H1 (cell line): Measurements from ENCODE around the gene ASPRV1. TPM values are rescaled to one million over a fixed set of nuclear protein-coding genes. Genes with fewer than 3 reads are reported as not detected.

Experiments used
- CTCF ChIA-PET: fragments of 300-600 bp; sonication (Branson Sonifier 250); formaldehyde crosslinking; loops from one replicate; lab custom pipeline; 2021; ENCODE audit not compliant: partially characterized antibody; lab: Charles Lee
- POLR2A ChIA-PET: fragments of 300-600 bp; sonication (Branson Sonifier 250); formaldehyde crosslinking; loops from one replicate; lab custom pipeline; 2021; ENCODE audit warnings: inconsistent platforms; ENCODE audit not compliant: partially characterized antibody; lab: Charles Lee
- DNase-seq, 2 experiments: peaks; one replicate each; pipeline versions ENCODE4 v3.0.0 to v3.0.0-alpha.2; 2010 to 2022; ENCODE audit warnings: low spot score in 2 of 2, low read depth in 1 of 2, mixed read lengths in 1 of 2
- FAIRE-seq: peaks from 2 replicates; lab custom pipeline; 2011; peaks lifted over from hg19 to GRCh38; lab: Jason Lieb, UNC
- H2AFZ ChIP-seq: 2 replicates; pipeline ENCODE4 v1.8.1; 2012; ENCODE audit warnings: low read length, inconsistent platforms
- H2AK5ac ChIP-seq: 2 replicates; pipeline ENCODE4 v1.6.1; 2013; ENCODE audit warnings: low read depth, low read length
- H2BK120ac ChIP-seq: replicated peaks from 2 replicates; pipeline ENCODE3; 2013; ENCODE audit warnings: low read depth, low read length, inconsistent platforms
- H2BK12ac ChIP-seq: 2 replicates; pipeline ENCODE4 v1.6.1; 2013; ENCODE audit warnings: low read depth, low read length
- H2BK15ac ChIP-seq: 2 replicates; pipeline ENCODE4 v1.6.1; 2013; ENCODE audit warnings: low read length
- H2BK20ac ChIP-seq: 2 replicates; pipeline ENCODE4 v1.6.1; 2013; ENCODE audit warnings: low read length
- H2BK5ac ChIP-seq: 2 replicates; pipeline ENCODE4 v1.6.1; 2013; ENCODE audit warnings: low read depth, low read length
- H3K14ac ChIP-seq: 2 replicates; pipeline ENCODE4 v1.6.1; 2013; ENCODE audit warnings: inconsistent platforms; ENCODE audit not compliant: insufficient read length
- H3K18ac ChIP-seq: 2 replicates; pipeline ENCODE4 v1.6.1; 2013; ENCODE audit warnings: low read length; ENCODE audit errors: extremely low read depth
- H3K23ac ChIP-seq: 2 replicates; pipeline ENCODE4 v1.6.1; 2013; ENCODE audit warnings: inconsistent platforms; ENCODE audit not compliant: insufficient read length
- H3K23me2 ChIP-seq: 2 replicates; pipeline ENCODE4 v1.6.1; 2013; ENCODE audit warnings: low read depth, low read length
- H3K27ac ChIP-seq: 2 replicates; pipeline ENCODE4 v1.6.1; 2011; ENCODE audit warnings: low read depth, low read length, inconsistent platforms
- H3K27me3 ChIP-seq, 4 experiments: replicated peaks in 1 of 4; 1 replicate in 1 of 4; 2 replicates in 3 of 4; pipeline versions ENCODE4 v1.6.1 to v1.8.1; 2011 to 2013; ENCODE audit warnings: low read length in 3 of 4, mild to moderate bottlenecking in 3 of 4, inconsistent platforms in 2 of 4, mixed read lengths in 2 of 4, moderate library complexity in 1 of 4; ENCODE audit not compliant: control insufficient read depth in 3 of 4, insufficient read depth in 3 of 4; ENCODE audit errors: extremely low read depth in 1 of 4
- H3K36me3 ChIP-seq, 4 experiments: 2 replicates each; pipeline versions ENCODE4 v1.6.1 to v1.8.1; 2011 to 2013; ENCODE audit warnings: mild to moderate bottlenecking in 4 of 4, low read length in 3 of 4, moderate library complexity in 2 of 4, control low read depth in 1 of 4, inconsistent platforms in 1 of 4; ENCODE audit not compliant: insufficient read depth in 4 of 4, control insufficient read depth in 2 of 4
- H3K4ac ChIP-seq: replicated peaks from 2 replicates; pipeline ENCODE3; 2013; ENCODE audit warnings: low read length, low read depth, mixed read lengths, inconsistent platforms; ENCODE audit not compliant: insufficient read length
- H3K4me1 ChIP-seq, 4 experiments: replicated peaks in 1 of 4; 1 replicate in 1 of 4; 2 replicates in 3 of 4; pipeline versions ENCODE4 v1.6.1 to v1.8.1; 2011 to 2013; ENCODE audit warnings: low read length in 3 of 4, inconsistent platforms in 2 of 4, mixed read lengths in 1 of 4; ENCODE audit not compliant: insufficient read depth in 4 of 4, control insufficient read depth in 3 of 4
- H3K4me2 ChIP-seq, 2 experiments: 2 replicates each; pipeline versions ENCODE4 v1.6.1 to v1.8.1; 2011 to 2013; ENCODE audit warnings: low read depth in 2 of 2, low read length in 2 of 2, control low read depth in 1 of 2, inconsistent platforms in 1 of 2, mild to moderate bottlenecking in 1 of 2; ENCODE audit not compliant: insufficient read depth in 1 of 2
- H3K4me3 ChIP-seq, 4 experiments: fragments of 200-600, 300-600 bp in 1 of 4; sonication (generic), shearing (Covaris generic), sonication (Bioruptor Twin) in 1 of 4; 2 replicates each; pipeline versions ENCODE4 v1.5.1 to v1.8.1; 2011 to 2016; ENCODE audit warnings: low read length in 4 of 4, low read depth in 3 of 4, control low read depth in 2 of 4, inconsistent platforms in 2 of 4, mild to moderate bottlenecking in 2 of 4, mixed read lengths in 1 of 4, moderate library complexity in 1 of 4; ENCODE audit not compliant: insufficient read depth in 2 of 4; ENCODE audit errors: extremely low read depth in 1 of 4
- H3K56ac ChIP-seq: replicated peaks from 2 replicates; pipeline ENCODE3; 2013; ENCODE audit warnings: low read depth, mild to moderate bottlenecking, mixed read lengths, low read length, inconsistent platforms; ENCODE audit not compliant: insufficient read length
- H3K79me1 ChIP-seq: 2 replicates; pipeline ENCODE4 v1.6.1; 2013; ENCODE audit warnings: low read depth, low read length, control low read depth
- H3K79me2 ChIP-seq, 2 experiments: 2 replicates each; pipeline versions ENCODE4 v1.6.1 to v1.8.1; 2012 to 2013; ENCODE audit warnings: low read length in 2 of 2, mild to moderate bottlenecking in 2 of 2, inconsistent platforms in 1 of 2; ENCODE audit not compliant: insufficient read depth in 2 of 2, control insufficient read depth in 1 of 2
- H3K9ac ChIP-seq, 4 experiments: replicated peaks in 1 of 4; 1 replicate in 1 of 4; 2 replicates in 3 of 4; pipeline versions ENCODE4 v1.6.1 to v1.8.1; 2011 to 2013; ENCODE audit warnings: low read depth in 3 of 4, low read length in 3 of 4, control low read depth in 2 of 4, mild to moderate bottlenecking in 2 of 4, moderate library complexity in 2 of 4, inconsistent platforms in 1 of 4; ENCODE audit errors: extremely low read depth in 1 of 4
- H3K9me3 ChIP-seq, 2 experiments: 2 replicates each; pipeline versions ENCODE4 v1.6.1 to v1.8.1; 2012 to 2013; ENCODE audit warnings: mild to moderate bottlenecking in 2 of 2, moderate library complexity in 2 of 2, control low read depth in 1 of 2, inconsistent platforms in 1 of 2, low read depth in 1 of 2, low read length in 1 of 2, mixed read lengths in 1 of 2; ENCODE audit not compliant: insufficient read depth in 2 of 2
- H4K20me1 ChIP-seq, 2 experiments: replicated peaks in 1 of 2; 2 replicates each; pipeline versions ENCODE3 to v1.8.1; 2011 to 2013; ENCODE audit warnings: inconsistent platforms in 2 of 2, low read length in 2 of 2, mild to moderate bottlenecking in 1 of 2; ENCODE audit not compliant: insufficient read depth in 2 of 2, control insufficient read depth in 1 of 2
- H4K5ac ChIP-seq: 2 replicates; pipeline ENCODE4 v1.6.1; 2013; ENCODE audit warnings: low read length, low read depth, mixed read lengths, inconsistent platforms; ENCODE audit not compliant: insufficient read length
- H4K8ac ChIP-seq: 2 replicates; pipeline ENCODE4 v1.8.0; 2013; ENCODE audit warnings: mild to moderate bottlenecking, moderate library complexity, low read length, inconsistent platforms; ENCODE audit not compliant: insufficient read depth; ENCODE audit errors: extremely low read depth
- H4K91ac ChIP-seq: replicated peaks from 2 replicates; pipeline ENCODE3; 2013; ENCODE audit warnings: low read length, mixed read lengths, inconsistent platforms; ENCODE audit not compliant: insufficient read length
- BACH1 ChIP-seq: IDR thresholded peaks from 2 replicates; pipeline ENCODE4 v1.6.1; 2012; ENCODE audit warnings: low read length, improper control_type of control experiment
- BCL11A ChIP-seq, 2 experiments: IDR thresholded peaks; one replicate each; pipeline ENCODE4 v1.6.1; 2011; ENCODE audit warnings: low read depth in 2 of 2, low read length in 2 of 2, mild to moderate bottlenecking in 2 of 2
- CBX5 ChIP-seq: fragments of 300-800, 300-1000 bp; sonication (generic); IDR thresholded peaks from 2 replicates; pipeline ENCODE4 v1.7.1; 2016; ENCODE audit warnings: antibody characterized with exemption, low read length, low read depth
- EGR1 ChIP-seq: IDR thresholded peaks from 2 replicates; pipeline ENCODE4 v1.6.1; 2011; ENCODE audit warnings: low read depth, low read length, borderline replicate concordance
- HDAC2 ChIP-seq, 2 experiments: fragments of 300-600 bp in 1 of 2; sonication (generic) in 1 of 2; IDR thresholded peaks; 2 replicates each; pipeline ENCODE4 v1.6.1; 2011 to 2012; ENCODE audit warnings: low read depth in 2 of 2, low read length in 2 of 2, mild to moderate bottlenecking in 2 of 2, moderate library complexity in 2 of 2, borderline replicate concordance in 1 of 2, inconsistent platforms in 1 of 2
- JUND ChIP-seq: IDR thresholded peaks from 2 replicates; pipeline ENCODE4 v1.6.1; 2011; ENCODE audit warnings: mild to moderate bottlenecking, improper control_type of control experiment, low read length
- SIN3A ChIP-seq, 2 experiments: IDR thresholded peaks in 1 of 2; conservative IDR thresholded peaks in 1 of 2; 2 replicates each; pipeline ENCODE4 v1.6.1; 2011 to 2012; ENCODE audit warnings: low read length in 2 of 2, improper control_type of control experiment in 1 of 2, low read depth in 1 of 2, mild to moderate bottlenecking in 1 of 2
- SIRT6 ChIP-seq: IDR thresholded peaks from one replicate; pipeline ENCODE4 v1.7.1; 2012; ENCODE audit warnings: low read length, inconsistent platforms
- SP4 ChIP-seq: IDR thresholded peaks from 2 replicates; pipeline ENCODE4 v1.6.1; 2012; ENCODE audit warnings: low read length, inconsistent platforms
- SRF ChIP-seq: IDR thresholded peaks from 2 replicates; pipeline ENCODE4 v1.6.1; 2011; ENCODE audit warnings: mild to moderate bottlenecking, low read depth, low read length, moderate library complexity
- TBP ChIP-seq: IDR thresholded peaks from 2 replicates; pipeline ENCODE4 v1.6.1; 2011; ENCODE audit warnings: low read depth, low read length, improper control_type of control experiment
- YY1 ChIP-seq: IDR thresholded peaks from 2 replicates; pipeline ENCODE4 v1.6.1; 2011; ENCODE audit warnings: low read depth, mild to moderate bottlenecking, low read length
- WGBS, 2 experiments: shearing (Covaris generic) in 1 of 2; methylation state at CpG; one replicate each; pipeline versions ENCODE4 v1.1.6 to v1.1.7; 2013 to 2015; ENCODE audit warnings: low lambda C conversion rate in 2 of 2, mixed read lengths in 2 of 2, inconsistent platforms in 1 of 2, low coverage in 1 of 2, missing lambda C conversion rate in 1 of 2; ENCODE audit not compliant: insufficient replicate concordance in 2 of 2, insufficient coverage in 1 of 2, insufficient read length in 1 of 2; ENCODE audit errors: extremely low coverage in 1 of 2, missing lambda C conversion rate in 1 of 2; 5-methylcytosine and 5-hydroxymethylcytosine counted together
- polyA plus RNA-seq, 7 experiments: library from polyadenylated mRNA; depleted of rRNA in 3 of 7; stranded (reverse) in 5 of 7; unstranded in 2 of 7; fragments of >200 nt in 5 of 7; fragments of 200-250 nt in 2 of 7; gene quantifications; 1 replicate in 5 of 7; 2 replicates in 1 of 7; 4 replicates in 1 of 7; pipeline versions ENCODE4 v1.2.1 to v1.2.3, GENCODE V29; 2011 to 2013; ENCODE audit warnings: missing spikeins in 2 of 7, mixed read lengths in 2 of 7
- total RNA-seq: library from RNA; stranded (reverse); fragmentation: NEBNext Ultra II Directional; extraction: Animal tissue kit (Norgen Biotek cat#: 25700); gene quantifications from 2 replicates; pipeline ENCODE4 v1.2.1, GENCODE V29; 2021

ASPRV1 gene
- total and polyA plus RNA-seq, 2 of the 8 experiments (the other 6 are each of a cell fraction or from before 2014, with no cell fraction given): 0.59 to 0.95 TPM

GRCh38 chr2:69946351-69947324 is 14.8 kb downstream of the ASPRV1 start:
- ChIA-PET POLR2A (interaction anchor here (0.6 to 0.9 kb wide), 2 partner anchors 32 to 245 kb away, joined by 3 to 4 read pairs; no protein-coding TSS in a partner anchor), CTCF (interaction anchor here (0.8 to 2.7 kb wide), 8 partner anchors 9 to 93 kb away, joined by 3 to 10 read pairs (median 4); partner anchors contain the start of gene MXD1)
- Histone ChIP-seq H3K56ac (no peak overlapping the region), H4K5ac (no peak overlapping the region), H3K4me3 (no peak overlapping the region), H4K8ac (no peak overlapping the region; the same call in 1 of the 2 replicates), H3K9ac (no peak overlapping the region), H2AK5ac (no peak overlapping the region), H3K18ac (no peak overlapping the region), H4K20me1 (no peaks in the 10 kb centered on the region), H2BK12ac (no peak overlapping the region), H3K4ac (no peak overlapping the region), H3K23me2 (no peaks in the 10 kb centered on the region), H3K14ac (no peak overlapping the region), H4K91ac (no peak overlapping the region), H2BK15ac (no peak overlapping the region), H3K23ac (no peak overlapping the region), H2BK120ac (no peak overlapping the region), H3K27me3 (no peaks in the 10 kb centered on the region; a peak in 1 of 7 replicates), H2BK20ac (no peak overlapping the region), H3K36me3 (no peaks in the 10 kb centered on the region), H2BK5ac (no peak overlapping the region), H3K9me3 (no peaks in the 10 kb centered on the region), H3K79me1 (no peaks in the 10 kb centered on the region), H2AFZ (no peak overlapping the region), H3K4me2 (no peak overlapping the region), H3K27ac (no peak overlapping the region), H3K79me2 (no peaks in the 10 kb centered on the region), H3K4me1 (peaks cover 0 to 3% (median 0%) of the 10 kb centered on the region in 4 experiments; a peak in 1 of 7 replicates)
- DNase-seq (no peak), FAIRE-seq (no peak)
- 91% methylated on average over 13 of the region's 13 CpGs; no CpG with 5 or more reads in 1 of the 2 experiments for WGBS, 2 experiments
- TF ChIP-seq SIRT6: no peak
- no peak for TF ChIP-seq TBP
- TF ChIP-seq HDAC2 (IDR thresholded peaks at IDR 0.05; ENCODE audit: borderline replicate concordance in 1 of 2, low read depth in 2 of 2, low read length in 2 of 2): no peak
- no peak for TF ChIP-seq BCL11A (IDR thresholded peaks at IDR 0.05; ENCODE audit: low read depth in 2 of 2, low read length in 2 of 2)
- TF ChIP-seq SIN3A (conservative IDR thresholded peaks at IDR 0.05 in 1 of 2, IDR thresholded peaks at IDR 0.05 in 1 of 2; ENCODE audit: low read depth in 1 of 2, low read length in 2 of 2): no peak
- no peak for TF ChIP-seq CBX5
- no peak for TF ChIP-seq EGR1
- TF ChIP-seq SRF: no peak
- TF ChIP-seq YY1: no peak
- no peak for TF ChIP-seq SP4
- TF ChIP-seq JUND: no peak
- TF ChIP-seq BACH1: no peak
